ENCODE measurements around the gene QPRT. TPM values are rescaled to one million over a fixed set of nuclear protein-coding genes. Genes with fewer than 3 reads are reported as not detected.
"Not testable (repeated sequence)": the region's sequence is repeated elsewhere in the genome, so short reads cannot be mapped to it uniquely, and the experiment has no call there.

Gene QPRT
- total RNA-seq, 1 donor from 2014 or later: 92.3 TPM

GRCh38 chr16:29686740-29687332, 7.9 kb downstream of the QPRT start:
- Mint-ChIP-seq H3K9me3 (no peaks in the 10 kb centered on the region), H3K27me3 (no peaks in the 10 kb centered on the region), H3K36me3 (peaks cover 31% of the 10 kb centered on the region), H3K4me3 (peak overlapping the region; percentile 40), H3K4me1 (ENCODE audit: unreplicated experiment) (peaks cover 21% of the 10 kb centered on the region), H3K27ac (peak overlapping the region; percentile 40)
- TF ChIP-seq CTCF (conservative IDR thresholded peaks at IDR 0.05): no peak
- DNase-seq (ENCODE audit: extremely low spot score, unreplicated experiment): no peak

GRCh38 chr16:29687755-29688154, 8.8 kb downstream of the QPRT start:
- Mint-ChIP-seq H3K36me3 (peaks cover 31% of the 10 kb centered on the region), H3K27me3 (no peaks in the 10 kb centered on the region), H3K27ac (peak overlapping the region; percentile 21), H3K4me3 (no peak overlapping the region), H3K4me1 (ENCODE audit: unreplicated experiment) (peaks cover 21% of the 10 kb centered on the region), H3K9me3 (no peaks in the 10 kb centered on the region)
- no peak for DNase-seq (ENCODE audit: extremely low spot score, unreplicated experiment)
- no peak for TF ChIP-seq CTCF (conservative IDR thresholded peaks at IDR 0.05)

- DNase-seq (ENCODE audit: extremely low spot score, unreplicated experiment): no peak
- Mint-ChIP-seq H3K36me3 (peaks cover 31% of the 10 kb centered on the region), H3K4me1 (ENCODE audit: unreplicated experiment) (peaks cover 21% of the 10 kb centered on the region), H3K9me3 (no peaks in the 10 kb centered on the region), H3K27me3 (no peaks in the 10 kb centered on the region), H3K27ac (peak overlapping the region; percentile 21), H3K4me3 (no peak overlapping the region)
- TF ChIP-seq CTCF (conservative IDR thresholded peaks at IDR 0.05): no peak
These were observed 9.2 kb downstream of the QPRT start for GRCh38 chr16:29688172-29688571.

GRCh38 chr16:29689490-29690351, 10.7 kb downstream of the QPRT start:
- Mint-ChIP-seq H3K36me3 (peaks cover 27% of the 10 kb centered on the region), H3K4me3 (peak overlapping the region; percentile 10), H3K4me1 (ENCODE audit: unreplicated experiment) (peaks cover 21% of the 10 kb centered on the region)
- not testable (repeated sequence) for H3K9me3 Mint-ChIP-seq; H3K27me3 Mint-ChIP-seq; H3K27ac Mint-ChIP-seq; DNase-seq (ENCODE audit: extremely low spot score, unreplicated experiment)

- not testable (repeated sequence) for H3K4me3 Mint-ChIP-seq; DNase-seq (ENCODE audit: extremely low spot score, unreplicated experiment); H3K27ac Mint-ChIP-seq; H3K27me3 Mint-ChIP-seq; H3K9me3 Mint-ChIP-seq
- Mint-ChIP-seq H3K36me3 (peaks cover 17% of the 10 kb centered on the region), H3K4me1 (ENCODE audit: unreplicated experiment) (peaks cover 11% of the 10 kb centered on the region)
These were observed 13.6 kb downstream of the QPRT start for GRCh38 chr16:29692606-29693005.

GRCh38 chr16:29694384-29695195, 15.6 kb downstream of the QPRT start:
- Mint-ChIP-seq H3K36me3 (peaks cover 19% of the 10 kb centered on the region), H3K27ac (no peak overlapping the region), H3K4me3 (no peak overlapping the region)

GRCh38 chr16:29695675-29696074, 16.7 kb downstream of the QPRT start:
- not testable (repeated sequence) for H3K4me1 Mint-ChIP-seq (ENCODE audit: unreplicated experiment); H3K9me3 Mint-ChIP-seq; H3K27ac Mint-ChIP-seq; H3K27me3 Mint-ChIP-seq; H3K4me3 Mint-ChIP-seq; DNase-seq (ENCODE audit: extremely low spot score, unreplicated experiment)
- peaks cover 12% of the 10 kb centered on the region for H3K36me3 Mint-ChIP-seq

More at GRCh38 chr16:29694384-29695195, 15.6 kb downstream of the QPRT start:
- peaks cover 3% of the 10 kb centered on the region for H3K4me1 Mint-ChIP-seq (ENCODE audit: unreplicated experiment)
- H3K27me3 Mint-ChIP-seq: no peaks in the 10 kb centered on the region
- peaks cover 6% of the 10 kb centered on the region for H3K9me3 Mint-ChIP-seq
- no peak for TF ChIP-seq CTCF (conservative IDR thresholded peaks at IDR 0.05)
- DNase-seq (ENCODE audit: extremely low spot score, unreplicated experiment): no peak

Measured in type B pancreatic cell (in vitro differentiated cells).